Erythroblast (primary cell): ENCODE measurements around the gene GFI1B.

ENCODE experiments used
- DNase-seq, 2 experiments: peaks; one replicate each; lab custom pipeline; 2025; lab: John Stamatoyannopoulos, UW
- GATA1 ChIP-seq: IDR thresholded peaks from 2 replicates; pipeline ENCODE4 v1.6.1; 2011; ENCODE audit warnings: low read depth, mild to moderate bottlenecking, control low read depth, low read length, moderate library complexity
- POLR2A ChIP-seq: IDR thresholded peaks from 2 replicates; pipeline ENCODE4 v1.6.1; 2011; ENCODE audit warnings: mild to moderate bottlenecking, low read length

Gene GFI1B

GRCh38 chr9:133032171-133032570, 53.7 kb downstream of the GFI1B start:
- TF ChIP-seq GATA1 (no peak), POLR2A (no peak)
- no peak for DNase-seq

GRCh38 chr9:133035669-133036068, 57.2 kb downstream of the GFI1B start:
- TF ChIP-seq POLR2A, result no peak
- no peak for TF ChIP-seq GATA1

GRCh38 chr9:133037775-133038515, 59.5 kb downstream of the GFI1B start:
- TF ChIP-seq GATA1 (no peak), POLR2A (no peak)
- no peak for DNase-seq

More at GRCh38 chr9:133035669-133036068, 57.2 kb downstream of the GFI1B start:
- no peak for DNase-seq

GRCh38 chr9:133040892-133041479, 62.5 kb downstream of the GFI1B start:
- DNase-seq, result peak; percentile 58 to 59
